Measurements from ENCODE around the gene IL17D. TPM values are rescaled to one million over a fixed set of nuclear protein-coding genes. Genes with fewer than 3 reads are reported as not detected.

IL17D gene
- total RNA-seq, 4 donors from 2014 or later = 2.1 to 3.5 (median 2.5) TPM

- no peak for TF ChIP-seq CTCF (IDR thresholded peaks at IDR 0.05)
- no peak for DNase-seq (ENCODE audit: low spot score)
Measured at GRCh38 chr13:20749377-20749776, 45.9 kb downstream of the IL17D start.

DNA sequence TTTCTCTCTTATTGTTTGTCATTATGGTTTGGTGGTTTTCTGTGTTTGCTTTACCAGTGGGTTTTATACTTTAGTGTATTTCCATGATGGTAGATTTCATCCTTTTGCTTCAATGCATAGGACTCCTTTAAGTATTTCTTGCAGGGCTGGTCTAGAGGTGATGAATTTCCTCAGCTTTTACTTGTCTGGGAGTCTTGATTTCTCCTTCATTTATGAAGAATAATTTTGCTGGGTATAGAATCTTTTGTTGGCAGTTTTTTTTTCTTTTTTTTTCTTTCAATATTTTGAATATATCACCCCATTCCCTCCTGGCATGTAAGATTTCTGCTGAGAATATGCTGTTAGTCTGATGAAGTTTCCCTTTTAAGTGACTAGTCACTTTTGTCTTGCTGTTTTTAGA lies 50.5 kb downstream of the IL17D start:
- no peak for ATAC-seq (ENCODE audit: low FRiP score)
- DNase-seq (ENCODE audit: low spot score) = no peak
- TF ChIP-seq CTCF (IDR thresholded peaks at IDR 0.05) = no peak

More at GRCh38 chr13:20749377-20749776, 45.9 kb downstream of the IL17D start:
- no peak for ATAC-seq (ENCODE audit: low FRiP score)

DNA sequence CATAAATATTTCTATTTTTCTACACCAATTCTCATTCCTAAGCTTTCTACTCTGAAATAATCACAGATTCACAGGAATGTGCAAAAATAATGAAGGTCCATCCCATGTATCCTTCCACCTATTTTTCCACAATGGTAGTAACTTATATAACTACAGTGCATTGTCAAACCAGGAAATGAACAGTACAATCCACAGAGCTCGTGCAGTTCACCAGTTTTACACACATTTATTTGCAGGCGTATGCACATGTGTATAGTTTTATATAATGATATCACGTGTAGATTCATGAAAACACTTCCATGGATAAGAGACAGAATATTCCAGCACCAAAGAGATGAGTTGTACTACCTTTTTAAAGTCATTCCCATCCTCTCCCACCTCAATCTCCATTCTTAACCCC lies 57.4 kb downstream of the IL17D start:
- DNase-seq (ENCODE audit: low spot score) (no peak), ATAC-seq (ENCODE audit: low FRiP score) (no peak)
- no peak for TF ChIP-seq CTCF (IDR thresholded peaks at IDR 0.05)

DNA sequence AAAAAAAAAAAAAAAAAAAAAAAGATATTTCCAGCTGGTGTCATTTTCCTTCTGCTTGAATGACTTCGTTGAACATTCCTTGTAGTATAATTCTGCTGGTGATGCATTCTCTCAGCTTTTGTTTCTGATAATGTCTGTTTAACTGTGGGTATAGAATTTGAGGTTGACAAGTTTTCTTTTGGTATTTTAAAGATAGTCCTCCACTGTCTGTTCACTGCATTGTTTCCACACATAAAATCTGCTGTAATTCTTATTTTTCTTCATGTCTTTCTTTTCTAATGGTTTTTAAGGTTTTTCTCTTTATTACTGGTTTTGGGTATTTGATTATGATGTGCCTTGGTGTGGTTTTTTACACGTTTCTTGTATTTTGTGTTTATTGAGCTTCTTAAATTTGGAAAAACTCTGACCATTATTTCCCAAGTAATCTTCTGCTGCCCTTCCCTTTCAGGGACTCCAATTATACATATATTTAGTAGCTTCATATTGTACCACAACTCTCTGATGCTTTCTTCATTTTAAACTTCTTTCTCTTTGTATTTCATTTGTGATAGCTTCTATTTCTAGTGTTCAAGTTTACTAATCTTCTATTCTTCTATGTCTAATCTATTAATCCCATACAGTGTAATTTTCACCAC lies 63.9 kb downstream of the IL17D start:
- ATAC-seq (ENCODE audit: low FRiP score) = no peak
- no peak for DNase-seq (ENCODE audit: low spot score)
- TF ChIP-seq CTCF (IDR thresholded peaks at IDR 0.05) = no peak

DNA sequence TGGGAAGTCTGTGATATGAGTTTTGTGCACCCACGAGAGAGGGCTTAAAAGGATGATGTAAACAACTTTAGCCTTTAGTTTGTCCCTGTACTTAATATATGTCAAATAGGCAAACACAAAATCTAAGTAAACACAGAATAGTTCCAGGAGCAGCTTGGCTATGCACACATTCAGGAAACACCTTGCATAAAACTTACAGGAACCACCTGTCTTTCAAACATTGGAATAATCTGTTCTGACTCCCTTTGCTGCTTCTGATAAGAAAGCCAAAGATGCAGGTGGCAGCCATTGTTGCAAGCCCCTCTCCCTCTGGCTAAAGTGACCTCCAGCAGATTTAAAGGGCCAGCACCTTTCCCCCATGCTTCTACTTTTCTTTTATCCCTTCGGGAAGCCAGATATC lies 65.6 kb downstream of the IL17D start:
- TF ChIP-seq CTCF (IDR thresholded peaks at IDR 0.05) = no peak
- DNase-seq (ENCODE audit: low spot score) (no peak), ATAC-seq (ENCODE audit: low FRiP score) (no peak)

DNA sequence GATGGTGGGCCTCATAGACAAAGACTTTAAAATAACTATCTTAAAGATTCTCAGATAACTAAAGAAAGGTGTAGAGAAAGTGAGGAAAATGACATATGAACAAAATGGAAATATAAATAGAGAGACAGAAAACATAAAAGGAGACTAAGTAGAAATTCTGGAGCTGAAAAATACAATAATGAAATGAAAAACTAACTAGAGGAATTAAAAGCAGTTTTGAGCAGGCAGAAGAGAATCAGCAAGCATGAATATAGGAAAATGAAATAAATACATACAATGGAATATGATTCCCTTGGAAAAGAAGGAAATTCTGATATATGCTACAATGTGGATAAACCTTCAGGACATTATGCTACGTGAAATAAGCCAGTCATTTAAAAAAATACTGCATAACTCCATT lies 66.3 kb downstream of the IL17D start:
- TF ChIP-seq CTCF (IDR thresholded peaks at IDR 0.05) = no peak

More for the DNA sequence above, 66.3 kb downstream of the IL17D start:
- DNase-seq (ENCODE audit: low spot score) (no peak), ATAC-seq (ENCODE audit: low FRiP score) (no peak)

Other genes with a start within 250 kb of the IL17D start
- gene CRYL1, start 177.8 kb upstream of the IL17D start, total RNA-seq = 10 to 100 TPM; 30.3 to 42.2 (median 35.3) TPM
- gene IFT88, start 136.5 kb upstream of the IL17D start, total RNA-seq = 10 to 100 TPM in 2 of 4 donors, 1 to 10 TPM in 2; 9.2 to 14.2 (median 11.3) TPM
- gene EEF1AKMT1, start 70.3 kb downstream of the IL17D start, total RNA-seq = 10 to 100 TPM in 3 of 4 donors, 1 to 10 TPM in 1; 7.4 to 20.0 (median 13.4) TPM
- 10 to 100 TPM; 14.5 to 24.5 (median 15.1) TPM for gene XPO4, start 199.0 kb downstream of the IL17D start, total RNA-seq

All from omental fat pad (tissue), 4 donors.